HG03135 (cell line): ENCODE results near the gene ZSCAN22.
"Not testable (repeated sequence)": the region's sequence is repeated elsewhere in the genome, so short reads cannot be mapped to it uniquely, and the experiment has no call there.

Experiments
- ATAC-seq: cut with Tn5 transposase; IDR thresholded peaks from one replicate; pipeline ENCODE4 v1.9.1; 2021; ENCODE audit warnings: mild to moderate bottlenecking, moderate library complexity; ENCODE audit not compliant: unreplicated experiment

Gene ZSCAN22

DNA sequence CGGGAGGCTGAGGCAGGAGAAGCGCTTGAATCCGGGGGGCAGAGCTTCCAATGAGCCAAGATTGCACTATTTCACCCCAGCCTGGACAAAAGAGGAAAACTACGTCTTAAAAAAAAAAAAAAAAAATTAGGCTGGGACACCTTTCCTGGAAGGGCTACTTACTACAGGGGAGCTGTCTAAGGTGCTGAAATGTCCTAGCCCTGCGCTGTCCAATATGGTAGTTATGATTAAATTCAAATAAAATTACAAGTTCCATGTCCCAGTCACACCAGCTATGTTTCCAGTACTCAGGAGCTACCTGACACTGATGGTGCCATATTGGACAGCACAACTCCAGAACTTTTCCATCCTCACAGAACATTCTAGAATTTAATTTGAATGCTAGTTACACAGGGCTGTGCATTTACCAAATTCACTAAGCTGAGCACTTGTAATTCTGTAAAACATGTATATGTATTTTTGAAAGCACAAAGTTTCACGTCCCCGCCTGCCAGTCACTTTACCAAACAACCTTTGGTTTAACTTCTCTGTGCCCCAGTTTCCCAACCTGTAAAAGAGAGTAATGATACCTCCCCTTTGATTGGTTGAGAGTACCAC lies 9.2 kb upstream of the ZSCAN22 start:
- ATAC-seq = no peak

GRCh38 chr19:58318297-58318696 lies 8.5 kb upstream of the ZSCAN22 start:
- ATAC-seq = no peak

GRCh38 chr19:58319241-58319640 lies 7.6 kb upstream of the ZSCAN22 start:
- no peak for ATAC-seq

DNA sequence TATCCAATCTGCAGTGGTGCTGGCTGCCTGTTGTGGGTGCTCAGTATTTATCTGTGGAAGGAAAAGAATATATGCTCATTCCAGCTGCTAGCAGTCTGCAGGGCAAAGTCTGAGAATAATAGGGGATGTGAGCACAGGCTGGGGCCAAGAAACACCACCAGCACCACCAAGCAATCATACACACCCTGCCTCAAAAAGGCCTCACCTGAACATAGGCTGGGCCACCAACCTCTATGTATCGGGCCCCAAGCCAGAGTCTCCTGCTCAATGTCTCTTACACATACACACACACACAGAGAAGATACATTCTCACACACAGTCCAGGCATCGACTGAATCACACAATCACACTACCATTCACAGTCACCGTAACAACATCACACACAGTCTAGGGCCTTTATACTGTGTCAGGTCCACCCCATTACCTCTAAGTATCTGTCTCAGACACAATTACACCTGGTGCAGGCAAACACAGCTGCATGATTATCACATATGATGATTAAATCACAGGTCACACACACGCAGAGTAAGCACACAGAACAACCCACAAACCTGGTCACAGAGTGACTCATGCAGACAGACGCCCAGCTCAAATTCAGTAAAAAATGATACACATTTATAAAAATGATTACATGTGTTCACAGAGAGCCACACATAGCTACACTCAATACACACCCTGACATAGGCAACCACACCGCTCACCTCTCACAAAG lies 1.3 kb upstream of the ZSCAN22 start:
- ATAC-seq = no peak

DNA sequence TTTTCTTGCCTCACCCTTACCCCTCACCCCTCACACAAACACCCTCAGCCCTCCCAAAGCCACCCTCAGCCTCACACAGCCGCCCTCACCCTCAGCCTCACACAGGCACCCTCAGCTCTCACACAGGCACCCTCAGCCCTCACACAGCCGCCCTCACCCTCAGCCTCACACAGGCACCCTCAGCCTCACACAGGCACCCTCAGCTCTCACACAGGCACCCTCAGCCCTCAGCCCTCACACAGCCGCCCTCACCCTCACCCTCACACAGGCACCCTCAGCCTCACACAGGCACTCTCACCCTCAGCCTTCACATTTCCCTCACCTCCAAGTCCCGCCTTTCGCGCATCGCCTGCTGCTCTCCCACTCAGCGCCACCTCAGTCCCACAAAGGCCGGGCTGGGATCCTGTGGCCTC lies 287 bp upstream of the ZSCAN22 start:
- no peak for ATAC-seq

DNA sequence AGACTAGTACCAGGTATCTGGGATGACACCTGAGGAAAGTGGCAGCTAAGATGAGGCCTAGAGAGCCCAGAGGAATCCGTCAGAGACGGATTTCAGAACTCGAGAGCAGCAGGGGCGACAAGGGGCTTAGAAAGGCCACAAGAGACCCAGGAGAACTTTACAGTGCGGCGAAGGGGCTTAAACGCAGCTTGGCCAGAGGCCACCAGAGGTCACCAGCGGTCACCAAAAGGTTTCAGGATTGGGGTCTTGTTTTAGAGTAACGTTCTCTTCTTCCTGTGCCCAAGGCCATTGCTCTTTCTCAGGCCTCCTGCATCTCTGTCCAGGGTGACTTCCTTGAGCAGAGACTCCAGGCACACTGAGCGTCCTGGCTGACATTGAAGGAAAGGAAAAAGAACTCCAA lies 2.2 kb downstream of the ZSCAN22 start:
- no peak for ATAC-seq

DNA sequence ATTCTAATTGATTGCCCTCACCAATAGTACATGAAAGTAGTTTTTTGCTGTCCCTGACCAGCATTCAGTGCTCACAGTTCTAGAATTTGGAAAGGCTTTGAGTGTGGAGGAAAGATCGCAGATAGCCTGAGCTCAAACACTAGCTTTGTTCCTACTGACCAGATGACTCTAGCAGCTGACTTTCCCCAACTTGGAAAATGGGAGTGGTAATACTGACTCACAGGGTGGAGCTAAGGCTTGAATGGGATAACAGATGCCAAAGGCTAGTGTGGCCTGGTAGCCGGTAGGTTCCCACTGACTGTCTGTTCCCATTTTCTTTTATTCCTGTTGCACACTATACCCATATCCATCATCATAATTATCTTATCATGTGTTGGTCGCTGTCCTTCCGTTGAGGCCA lies 3.7 kb downstream of the ZSCAN22 start:
- ATAC-seq = no peak

DNA sequence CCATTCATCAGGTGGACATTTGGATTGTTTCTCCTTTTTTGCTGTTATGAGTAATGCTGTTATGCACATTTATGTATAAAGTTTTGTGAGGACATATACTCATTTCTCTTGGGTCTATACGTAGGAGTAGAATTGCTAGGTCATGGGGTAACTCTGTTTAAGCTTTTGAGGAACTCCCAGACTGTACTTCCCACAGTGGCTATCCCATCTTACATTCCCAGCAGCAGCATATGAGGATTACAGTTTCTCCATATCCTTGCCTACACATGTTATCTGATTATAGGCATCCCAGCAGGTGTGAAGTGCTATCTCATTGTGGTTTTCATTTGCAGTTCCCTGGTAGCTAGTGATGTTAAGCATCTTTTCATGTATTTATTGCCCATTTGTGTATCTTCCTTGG lies 5.9 kb downstream of the ZSCAN22 start:
- ATAC-seq = no peak

DNA sequence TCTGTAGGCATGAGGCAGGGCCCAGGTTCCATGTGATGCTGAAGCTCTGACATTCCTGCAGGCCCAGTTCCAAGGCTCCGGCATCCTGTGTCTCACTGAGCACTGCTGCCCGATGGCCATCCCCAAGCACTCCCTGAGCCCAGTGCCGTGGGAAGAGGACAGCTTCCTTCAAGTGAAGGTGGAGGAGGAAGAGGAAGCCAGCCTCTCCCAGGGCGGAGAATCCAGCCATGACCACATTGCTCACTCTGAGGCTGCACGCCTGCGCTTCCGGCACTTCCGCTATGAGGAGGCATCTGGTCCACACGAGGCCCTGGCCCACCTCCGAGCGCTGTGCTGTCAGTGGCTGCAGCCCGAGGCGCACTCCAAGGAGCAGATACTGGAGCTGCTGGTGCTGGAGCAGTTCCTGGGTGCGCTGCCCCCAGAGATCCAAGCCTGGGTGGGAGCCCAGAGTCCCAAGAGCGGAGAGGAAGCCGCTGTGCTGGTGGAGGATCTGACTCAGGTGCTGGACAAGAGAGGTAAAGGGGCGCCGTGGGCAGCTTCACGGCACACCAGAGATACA lies 8.0 kb downstream of the ZSCAN22 start:
- no peak for ATAC-seq

GRCh38 chr19:58335630-58336029 lies 8.8 kb downstream of the ZSCAN22 start:
- no peak for ATAC-seq

DNA sequence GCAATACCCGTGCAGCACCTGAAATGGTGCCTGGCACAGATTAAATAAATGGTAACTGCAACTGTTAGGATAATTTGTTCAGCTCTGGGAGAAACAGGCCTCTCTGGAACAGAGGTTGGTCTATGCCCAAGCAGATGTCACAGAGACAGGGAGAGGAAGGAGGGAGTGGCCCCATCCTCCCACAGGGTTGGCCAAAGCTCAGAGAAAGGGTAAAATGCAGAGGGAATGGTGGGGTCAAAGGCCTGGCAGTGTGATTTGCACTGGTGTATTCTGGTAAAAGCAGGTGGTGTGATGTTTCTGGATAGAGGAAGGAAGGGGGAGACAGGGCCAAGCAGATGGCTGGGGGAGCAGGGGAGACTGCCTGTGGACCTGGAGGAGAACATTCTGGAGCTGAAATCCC lies 9.4 kb downstream of the ZSCAN22 start:
- ATAC-seq = no peak

DNA sequence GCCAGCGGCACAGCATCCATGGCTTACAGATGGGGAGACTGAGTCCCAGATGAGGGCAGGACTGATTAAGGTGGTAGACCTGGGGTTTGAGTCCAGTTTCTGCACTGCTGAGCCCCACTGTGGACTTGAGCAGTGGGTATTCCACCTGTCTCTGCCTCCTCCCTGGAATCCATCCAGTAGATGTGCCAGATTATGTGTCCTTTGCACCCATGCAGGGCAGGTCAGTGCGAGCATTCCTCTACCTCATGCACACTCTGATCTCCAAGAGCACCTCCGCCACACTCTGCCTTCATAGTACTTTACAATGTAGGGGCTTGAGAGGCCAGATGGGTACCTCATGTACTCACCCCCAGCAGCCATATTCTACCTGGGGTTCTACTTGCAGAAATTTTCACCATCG lies 10.0 kb downstream of the ZSCAN22 start:
- no peak for ATAC-seq

GRCh38 chr19:58338336-58338735 lies 11.5 kb downstream of the ZSCAN22 start:
- ATAC-seq = no peak

GRCh38 chr19:58338825-58339558 lies 12.2 kb downstream of the ZSCAN22 start:
- no peak for ATAC-seq

- ATAC-seq = no peak
Measured at GRCh38 chr19:58345558-58345957, 18.8 kb downstream of the ZSCAN22 start.

GRCh38 chr19:58346961-58347929 lies 20.5 kb downstream of the ZSCAN22 start:
- ATAC-seq = peak; percentile 82

DNA sequence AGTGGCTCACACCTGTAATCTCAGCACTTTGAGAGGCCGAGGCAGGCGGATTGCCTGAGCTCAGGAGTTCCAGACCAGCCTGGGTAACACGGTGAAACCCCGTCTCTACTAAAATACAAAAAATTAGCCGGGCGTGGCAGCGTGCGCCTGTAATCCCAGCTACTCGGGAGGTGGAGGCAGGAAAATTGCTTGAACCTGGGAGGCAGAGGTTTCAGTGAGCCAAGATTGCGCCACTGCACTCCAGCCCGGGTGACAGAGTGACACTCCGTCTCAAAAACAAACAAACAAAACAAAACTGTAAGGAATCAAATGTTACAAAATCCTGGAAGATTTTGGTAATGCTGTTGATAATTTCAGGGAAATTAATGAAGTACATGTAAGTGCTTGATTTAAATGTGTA lies 21.3 kb downstream of the ZSCAN22 start:
- ATAC-seq = not testable (repeated sequence)

DNA sequence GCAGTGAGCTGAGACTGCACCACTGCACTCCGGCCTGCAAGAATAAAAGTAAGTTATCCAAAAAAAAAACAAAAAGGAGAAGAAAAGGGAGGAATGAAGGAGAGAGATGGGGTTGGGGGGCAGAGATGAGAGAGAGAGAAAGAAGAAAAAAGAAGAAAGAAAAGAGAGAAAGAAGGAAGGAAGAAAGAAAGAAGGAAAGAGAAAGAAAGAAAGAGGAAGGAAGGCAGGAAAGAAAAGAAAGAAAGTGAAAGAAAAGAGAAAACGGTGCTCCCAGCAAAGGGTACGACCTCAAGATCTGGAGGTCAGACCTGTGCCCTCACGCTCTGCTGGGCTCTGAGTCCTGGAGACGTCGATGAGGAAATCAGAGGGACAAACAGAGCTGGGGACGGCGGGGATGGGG lies 22.8 kb downstream of the ZSCAN22 start:
- ATAC-seq = no peak

GRCh38 chr19:58350001-58350861 lies 23.4 kb downstream of the ZSCAN22 start:
- no peak for ATAC-seq
